ENCODE results near the gene TAF4B. TPM values are rescaled to one million over a fixed set of nuclear protein-coding genes. Genes with fewer than 3 reads are reported as not detected.

Gene TAF4B
- total and polyA plus RNA-seq, 10 donors: 6.4 to 23.8 (median 10.1) TPM

- no peak overlapping the region for H3K27ac ChIP-seq
- DNase-seq: no peak
- no peaks in the 10 kb centered on the region for H3K27me3 ChIP-seq (replicated peaks in 1 of 7)
- H3K4me3 ChIP-seq: no peak overlapping the region
- intact Hi-C loops (cut with DNase I; ENCODE audit: low total_unique reads): no loop called here
- H3K4me1 ChIP-seq: no peaks in the 10 kb centered on the region
- H3K9me3 ChIP-seq: no peaks in the 10 kb centered on the region
- no peaks in the 10 kb centered on the region for H3K36me3 ChIP-seq
- WGBS, 5 donors: 71 to 83% (median 74%) methylated on average over 1 of the region's 1 CpG
- TF ChIP-seq POLR2AphosphoS5 (IDR thresholded peaks at IDR 0.05) (no peak), POLR2A (IDR thresholded peaks at IDR 0.05) (no peak)
- TF ChIP-seq, protein P1, sequence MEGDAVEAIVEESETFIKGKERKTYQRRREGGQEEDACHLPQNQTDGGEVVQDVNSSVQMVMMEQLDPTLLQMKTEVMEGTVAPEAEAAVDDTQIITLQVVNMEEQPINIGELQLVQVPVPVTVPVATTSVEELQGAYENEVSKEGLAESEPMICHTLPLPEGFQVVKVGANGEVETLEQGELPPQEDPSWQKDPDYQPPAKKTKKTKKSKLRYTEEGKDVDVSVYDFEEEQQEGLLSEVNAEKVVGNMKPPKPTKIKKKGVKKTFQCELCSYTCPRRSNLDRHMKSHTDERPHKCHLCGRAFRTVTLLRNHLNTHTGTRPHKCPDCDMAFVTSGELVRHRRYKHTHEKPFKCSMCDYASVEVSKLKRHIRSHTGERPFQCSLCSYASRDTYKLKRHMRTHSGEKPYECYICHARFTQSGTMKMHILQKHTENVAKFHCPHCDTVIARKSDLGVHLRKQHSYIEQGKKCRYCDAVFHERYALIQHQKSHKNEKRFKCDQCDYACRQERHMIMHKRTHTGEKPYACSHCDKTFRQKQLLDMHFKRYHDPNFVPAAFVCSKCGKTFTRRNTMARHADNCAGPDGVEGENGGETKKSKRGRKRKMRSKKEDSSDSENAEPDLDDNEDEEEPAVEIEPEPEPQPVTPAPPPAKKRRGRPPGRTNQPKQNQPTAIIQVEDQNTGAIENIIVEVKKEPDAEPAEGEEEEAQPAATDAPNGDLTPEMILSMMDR (IDR thresholded peaks at IDR 0.05 in 8 of 11, conservative IDR thresholded peaks at IDR 0.05 in 3 of 11): no peak
These were observed 83.0 kb downstream of the TAF4B start for GRCh38 chr18:26309281-26309680.

GRCh38 chr18:26312199-26312598 is 86.0 kb downstream of the TAF4B start:
- Histone ChIP-seq H3K27ac (no peak overlapping the region), H3K4me3 (no peak overlapping the region), H3K36me3 (peaks cover 0 to 18% (median 0%) of the 10 kb centered on the region in 6 donors), H3K27me3 (replicated peaks in 1 of 7) (no peaks in the 10 kb centered on the region), H3K9me3 (no peaks in the 10 kb centered on the region), H3K4me1 (no peaks in the 10 kb centered on the region)
- TF ChIP-seq, protein P1 (IDR thresholded peaks at IDR 0.05 in 8 of 11, conservative IDR thresholded peaks at IDR 0.05 in 3 of 11): no peak
- TF ChIP-seq POLR2AphosphoS5 (IDR thresholded peaks at IDR 0.05) (no peak), POLR2A (IDR thresholded peaks at IDR 0.05) (no peak)
- 71 to 100% (median 88%) methylated on average over 1 of the region's 1 CpG for WGBS, 5 donors
- no peak for DNase-seq
- intact Hi-C loops (cut with DNase I; ENCODE audit: low total_unique reads): no loop called here

DNA sequence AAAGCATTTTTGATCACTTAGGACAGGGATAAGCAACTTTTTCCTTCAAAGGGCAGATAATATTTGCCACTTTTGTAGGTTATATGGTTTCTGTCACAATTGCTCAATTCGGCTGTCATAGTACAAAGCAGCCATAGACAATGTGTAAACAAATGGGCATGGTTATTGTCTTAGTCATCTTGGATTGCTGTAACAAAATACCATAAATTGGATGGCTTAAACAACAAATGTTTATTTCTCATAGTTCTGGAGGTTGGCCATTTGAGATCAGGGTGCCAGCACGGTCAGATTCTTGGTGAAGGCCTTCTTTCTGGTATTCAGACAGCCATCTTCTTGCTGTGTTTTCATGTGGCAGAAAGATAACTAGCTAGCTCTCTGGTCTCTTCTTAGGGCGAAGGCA is 91.2 kb downstream of the TAF4B start:
- Histone ChIP-seq H3K27ac (no peak overlapping the region), H3K4me3 (no peak overlapping the region), H3K36me3 (peaks cover 0 to 48% (median 8%) of the 10 kb centered on the region in 6 donors), H3K27me3 (replicated peaks in 1 of 7) (no peaks in the 10 kb centered on the region), H3K9me3 (no peaks in the 10 kb centered on the region), H3K4me1 (no peaks in the 10 kb centered on the region)
- intact Hi-C loops (cut with DNase I; ENCODE audit: low total_unique reads): no loop called here
- WGBS, 5 donors: 94 to 99% (median 97%) methylated on average over 3 of the region's 3 CpGs
- no peak for TF ChIP-seq POLR2AphosphoS5 (IDR thresholded peaks at IDR 0.05)
- TF ChIP-seq, protein P1 (IDR thresholded peaks at IDR 0.05 in 8 of 11, conservative IDR thresholded peaks at IDR 0.05 in 3 of 11): no peak
- TF ChIP-seq POLR2A (IDR thresholded peaks at IDR 0.05): no peak
- DNase-seq: no peak

DNA sequence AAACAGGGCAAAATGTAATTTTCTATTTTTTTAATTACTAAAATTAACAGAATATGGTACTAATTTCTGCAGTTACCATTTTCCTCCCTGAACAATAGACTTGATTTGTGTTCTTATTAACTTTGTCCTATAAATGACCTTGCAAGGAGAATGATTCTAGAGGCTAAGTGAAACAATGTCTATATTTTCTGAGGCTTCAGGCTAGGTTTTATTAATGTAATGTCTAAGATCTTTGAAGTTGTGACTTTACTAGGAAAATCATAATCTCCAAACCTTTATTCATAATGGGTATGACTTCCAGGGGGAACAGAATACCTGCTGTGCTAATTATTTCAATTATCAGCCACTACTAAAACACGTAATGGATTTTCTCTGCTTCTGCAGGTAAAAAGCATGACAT is 94.4 kb downstream of the TAF4B start:
- no peaks in the 10 kb centered on the region for H3K27me3 ChIP-seq (replicated peaks in 1 of 7)
- no peak overlapping the region for H3K4me3 ChIP-seq
- no peak for TF ChIP-seq POLR2A (IDR thresholded peaks at IDR 0.05)
- no peak for TF ChIP-seq POLR2AphosphoS5 (IDR thresholded peaks at IDR 0.05)
- TF ChIP-seq, protein P1 (IDR thresholded peaks at IDR 0.05 in 8 of 11, conservative IDR thresholded peaks at IDR 0.05 in 3 of 11): no peak
- no peak overlapping the region for H3K27ac ChIP-seq
- H3K9me3 ChIP-seq: no peaks in the 10 kb centered on the region
- WGBS, 5 donors: 95 to 100% (median 97%) methylated on average over 1 of the region's 1 CpG
- intact Hi-C loops (cut with DNase I; ENCODE audit: low total_unique reads): no loop called here
- no peaks in the 10 kb centered on the region for H3K4me1 ChIP-seq
- H3K36me3 ChIP-seq: peaks cover 0 to 61% (median 10%) of the 10 kb centered on the region in 6 donors
- DNase-seq: no peak
